MCF 10A (cell line): ENCODE data around the gene PHAF1. TPM values are rescaled to one million over a fixed set of nuclear protein-coding genes. Genes with fewer than 3 reads are reported as not detected.
A peak's percentile ranks its signal among the peaks of the same experiment; 100 is the strongest.

ENCODE experiments used
- BruUV-seq: library from RNA; stranded (reverse); fragments of 400-500 nt; replicated peaks from 2 replicates; lab custom pipeline; 2021; lab: Mats Ljungman, UMichigan
- CTCF ChIA-PET: fragments of 300-600 bp; sonication (Branson Sonifier 250); formaldehyde crosslinking; extraction: SDS; loops from one replicate; lab custom pipeline; 2021; ENCODE audit warnings: antibody characterized with exemption, inconsistent platforms; lab: Yijun Ruan, JAX
- POLR2A ChIA-PET: fragments of 300-600, 350-650 bp; sonication (Branson Sonifier 250); formaldehyde crosslinking; extraction: SDS; loops from one replicate; lab custom pipeline; 2020; ENCODE audit warnings: antibody characterized with exemption, inconsistent platforms; lab: Yijun Ruan, JAX
- DNase-seq: peaks from one replicate; pipeline ENCODE4 v3.0.0-alpha.2; 2018; ENCODE audit not compliant: unreplicated experiment
- H3K27ac Mint-ChIP-seq: one replicate; pipeline ENCODE4 v1.8.0; 2022; ENCODE audit warnings: mild to moderate bottlenecking, low read depth, mixed read lengths; ENCODE audit not compliant: unreplicated experiment
- H3K27me3 Mint-ChIP-seq: one replicate; pipeline ENCODE4 v1.8.0; 2022; ENCODE audit warnings: mixed read lengths; ENCODE audit not compliant: insufficient read depth, unreplicated experiment
- H3K36me3 Mint-ChIP-seq: one replicate; pipeline ENCODE4 v1.8.0; 2022; ENCODE audit warnings: mild to moderate bottlenecking, moderate library complexity, mixed read lengths; ENCODE audit not compliant: insufficient read depth, unreplicated experiment
- H3K4me1 Mint-ChIP-seq: one replicate; pipeline ENCODE4 v1.8.0; 2022; ENCODE audit warnings: mixed read lengths; ENCODE audit not compliant: insufficient read depth, unreplicated experiment
- H3K4me3 Mint-ChIP-seq: one replicate; pipeline ENCODE4 v1.8.0; 2022; ENCODE audit warnings: mild to moderate bottlenecking, moderate library complexity, mixed read lengths; ENCODE audit not compliant: unreplicated experiment
- H3K9me3 Mint-ChIP-seq: one replicate; pipeline ENCODE4 v1.8.0; 2022; ENCODE audit warnings: mixed read lengths; ENCODE audit not compliant: unreplicated experiment
- intact Hi-C: fragments of 100-400 bp; cut with micrococcal nuclease; formaldehyde crosslinking; loops from 2 replicates; pipeline ENCODE4 v1.14.1; 2022
- total RNA-seq: library from RNA; stranded (reverse); gene quantifications from 2 replicates; pipeline ENCODE4 v1.2.3, GENCODE V29; 2022
- TF ChIP-seq, protein P1 (sequence below): fragments of 200-600 bp; IDR thresholded peaks from one replicate; pipeline ENCODE4 v1.8.0; 2022; ENCODE audit warnings: antibody characterized with exemption, mild to moderate bottlenecking; ENCODE audit not compliant: unreplicated experiment

The PHAF1 gene
- total RNA-seq, 1 experiment from 2014 or later = 14.5 TPM

DNA sequence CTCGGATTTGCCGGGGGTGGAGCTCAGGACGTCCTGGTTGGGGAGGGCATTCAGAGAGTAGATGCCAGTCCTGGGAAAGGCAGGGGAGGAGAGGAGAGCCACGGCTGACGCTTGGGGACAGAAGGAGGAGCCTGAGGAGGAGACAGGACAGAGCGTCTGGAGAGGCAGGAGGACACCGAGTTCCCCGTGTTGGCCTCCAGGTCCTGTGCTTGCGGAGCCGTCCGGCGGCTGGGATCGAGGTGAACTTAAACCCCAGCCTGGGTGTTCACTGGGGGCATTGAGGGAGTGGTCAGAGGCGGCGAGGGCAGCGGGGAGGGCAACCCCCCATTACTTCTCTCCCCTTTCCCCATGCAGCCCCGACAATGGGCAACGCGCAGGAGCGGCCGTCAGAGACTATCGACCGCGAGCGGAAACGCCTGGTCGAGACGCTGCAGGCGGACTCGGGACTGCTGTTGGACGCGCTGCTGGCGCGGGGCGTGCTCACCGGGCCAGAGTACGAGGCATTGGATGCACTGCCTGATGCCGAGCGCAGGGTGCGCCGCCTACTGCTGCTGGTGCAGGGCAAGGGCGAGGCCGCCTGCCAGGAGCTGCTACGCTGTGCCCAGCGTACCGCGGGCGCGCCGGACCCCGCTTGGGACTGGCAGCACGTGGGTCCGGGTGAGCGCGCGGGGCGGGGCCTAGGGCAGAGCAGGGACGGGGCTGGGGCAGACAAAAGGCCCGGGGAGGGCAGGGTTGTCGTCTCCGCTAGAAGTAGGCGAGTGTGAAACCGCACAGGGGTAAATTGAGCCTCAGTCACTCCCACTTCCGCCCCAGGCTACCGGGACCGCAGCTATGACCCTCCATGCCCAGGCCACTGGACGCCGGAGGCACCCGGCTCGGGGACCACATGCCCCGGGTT is 64.3 kb downstream of the PHAF1 start:
- peaks cover 30% of the 10 kb centered on the region for H3K36me3 Mint-ChIP-seq
- peak overlapping the region; percentile 79 for H3K27ac Mint-ChIP-seq
- CTCF ChIA-PET = interaction anchor here (0.6 to 2.5 kb wide), 18 partner anchors 8 to 373 kb away, joined by 3 to 12 read pairs (median 4); partner anchors contain the start of genes FBXL8, MATCAP1, TERB1 and TRADD
- H3K4me3 Mint-ChIP-seq = peak overlapping the region; percentile 81
- no peaks in the 10 kb centered on the region for H3K9me3 Mint-ChIP-seq
- H3K27me3 Mint-ChIP-seq = no peaks in the 10 kb centered on the region
- peaks cover 61% of the 10 kb centered on the region for H3K4me1 Mint-ChIP-seq
- no TSS peak for BruUV-seq
- POLR2A ChIA-PET = interaction anchor here (0.6 to 6.5 kb wide), 18 partner anchors 10 to 388 kb away, joined by 3 to 94 read pairs (median 6); partner anchors contain the start of genes E2F4, EXOC3L1, FBXL8 and FHOD1
- DNase-seq = peak; percentile 91
- intact Hi-C loops = no loop called here
- TF ChIP-seq, protein P1, sequence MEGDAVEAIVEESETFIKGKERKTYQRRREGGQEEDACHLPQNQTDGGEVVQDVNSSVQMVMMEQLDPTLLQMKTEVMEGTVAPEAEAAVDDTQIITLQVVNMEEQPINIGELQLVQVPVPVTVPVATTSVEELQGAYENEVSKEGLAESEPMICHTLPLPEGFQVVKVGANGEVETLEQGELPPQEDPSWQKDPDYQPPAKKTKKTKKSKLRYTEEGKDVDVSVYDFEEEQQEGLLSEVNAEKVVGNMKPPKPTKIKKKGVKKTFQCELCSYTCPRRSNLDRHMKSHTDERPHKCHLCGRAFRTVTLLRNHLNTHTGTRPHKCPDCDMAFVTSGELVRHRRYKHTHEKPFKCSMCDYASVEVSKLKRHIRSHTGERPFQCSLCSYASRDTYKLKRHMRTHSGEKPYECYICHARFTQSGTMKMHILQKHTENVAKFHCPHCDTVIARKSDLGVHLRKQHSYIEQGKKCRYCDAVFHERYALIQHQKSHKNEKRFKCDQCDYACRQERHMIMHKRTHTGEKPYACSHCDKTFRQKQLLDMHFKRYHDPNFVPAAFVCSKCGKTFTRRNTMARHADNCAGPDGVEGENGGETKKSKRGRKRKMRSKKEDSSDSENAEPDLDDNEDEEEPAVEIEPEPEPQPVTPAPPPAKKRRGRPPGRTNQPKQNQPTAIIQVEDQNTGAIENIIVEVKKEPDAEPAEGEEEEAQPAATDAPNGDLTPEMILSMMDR = peak; percentile 8

DNA sequence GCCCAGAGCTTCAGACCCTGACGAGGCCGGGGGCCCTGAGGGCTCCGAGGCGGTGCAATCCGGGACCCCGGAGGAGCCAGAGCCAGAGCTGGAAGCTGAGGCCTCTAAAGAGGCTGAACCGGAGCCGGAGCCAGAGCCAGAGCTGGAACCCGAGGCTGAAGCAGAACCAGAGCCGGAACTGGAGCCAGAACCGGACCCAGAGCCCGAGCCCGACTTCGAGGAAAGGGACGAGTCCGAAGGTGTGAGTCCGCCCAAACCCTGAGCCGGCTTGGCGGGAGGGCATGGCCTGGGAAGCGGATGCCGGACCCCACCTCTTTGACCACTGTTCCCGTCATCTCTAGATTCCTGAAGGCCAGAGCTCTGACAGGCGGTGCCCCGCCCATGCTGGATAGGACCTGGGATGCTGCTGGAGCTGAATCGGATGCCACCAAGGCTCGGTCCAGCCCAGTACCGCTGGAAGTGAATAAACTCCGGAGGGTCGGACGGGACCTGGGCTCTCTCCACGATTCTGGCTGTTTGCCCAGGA is 65.0 kb downstream of the PHAF1 start:
- peaks cover 59% of the 10 kb centered on the region for H3K4me1 Mint-ChIP-seq
- POLR2A ChIA-PET = interaction anchor here (0.5 to 6.5 kb wide), 14 partner anchors 9 to 387 kb away, joined by 3 to 94 read pairs (median 8); partner anchors contain the start of genes E2F4, EXOC3L1, FBXL8 and FHOD1
- peaks cover 30% of the 10 kb centered on the region for H3K36me3 Mint-ChIP-seq
- no peaks in the 10 kb centered on the region for H3K27me3 Mint-ChIP-seq
- no peaks in the 10 kb centered on the region for H3K9me3 Mint-ChIP-seq
- TF ChIP-seq, protein P1 = no peak
- BruUV-seq = no TSS peak
- peak overlapping the region; percentile 81 for H3K4me3 Mint-ChIP-seq
- CTCF ChIA-PET = interaction anchor here (0.6 to 2.7 kb wide), 12 partner anchors 9 to 657 kb away, joined by 3 to 17 read pairs (median 4); partner anchors contain the start of genes ELMO3 and MATCAP1
- H3K27ac Mint-ChIP-seq = peak overlapping the region; percentile 79
- intact Hi-C loops = no loop called here
- DNase-seq = no peak

DNA sequence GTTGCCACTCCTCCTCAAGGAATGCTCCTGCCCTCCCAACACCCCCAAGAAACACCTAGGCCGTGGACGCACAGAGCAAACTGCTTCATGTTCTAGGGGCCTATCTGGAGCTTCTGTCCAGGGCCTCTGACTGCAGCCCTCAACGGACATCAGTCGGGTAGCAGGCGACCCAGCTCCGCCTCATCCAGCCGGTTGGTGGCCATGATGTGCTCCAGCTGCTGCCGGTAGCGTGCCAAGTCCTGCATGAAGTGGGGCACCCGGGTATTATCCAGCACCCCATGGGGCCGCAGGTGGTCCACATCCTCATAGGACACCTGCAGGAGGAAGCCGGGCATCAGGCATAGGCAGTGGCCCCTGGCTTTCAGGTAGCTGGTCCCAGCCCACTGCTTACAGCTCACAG is 66.9 kb downstream of the PHAF1 start:
- intact Hi-C loops = no loop called here
- POLR2A ChIA-PET = interaction anchor here (0.6 to 6.5 kb wide), 9 partner anchors 8 to 152 kb away, joined by 3 to 94 read pairs (median 8); partner anchors contain the start of genes E2F4, FBXL8, MATCAP1 and TMEM208
- H3K36me3 Mint-ChIP-seq = peaks cover 30% of the 10 kb centered on the region
- peaks cover 45% of the 10 kb centered on the region for H3K4me1 Mint-ChIP-seq
- no peaks in the 10 kb centered on the region for H3K9me3 Mint-ChIP-seq
- BruUV-seq = no TSS peak
- DNase-seq = no peak
- no peak overlapping the region for H3K4me3 Mint-ChIP-seq
- TF ChIP-seq, protein P1 = no peak
- H3K27ac Mint-ChIP-seq = no peak overlapping the region
- H3K27me3 Mint-ChIP-seq = no peaks in the 10 kb centered on the region
- CTCF ChIA-PET = interaction anchor here (0.7 to 2.7 kb wide), 5 partner anchors 13 to 274 kb away, joined by 3 to 17 read pairs (median 3); partner anchors contain the start of genes ELMO3 and EXOC3L1
